CD4-positive, alpha-beta T cell treated with Interleukin-12 subunit alpha and Interleukin-12 subunit beta, for 1 hour (primary cell): ENCODE results near the gene RPS19.

Experiments used
- DNase-seq: peaks from one replicate; pipeline ENCODE4 v3.0.0-alpha.2; 2020

The RPS19 gene

GRCh38 chr19:41859618-41860418, at the start of gene RPS19:
RPS19 (plus strand) TSS chr19:41860255; CDS start chr19:41860775, 520 bp downstream.
- DNase-seq: peak; percentile 99

- DNase-seq: no peak
Observed at GRCh38 chr19:41810301-41810700, 49.8 kb upstream of the RPS19 start.

GRCh38 chr19:41811036-41811435, 49.0 kb upstream of the RPS19 start:
- peak; percentile 16 for DNase-seq

GRCh38 chr19:41811981-41812380, 48.1 kb upstream of the RPS19 start:
- no peak for DNase-seq

GRCh38 chr19:41813911-41814310, 46.1 kb upstream of the RPS19 start:
- DNase-seq: no peak

- DNase-seq: no peak
Observed at GRCh38 chr19:41815301-41815700, 44.8 kb upstream of the RPS19 start.

GRCh38 chr19:41816761-41817160, 43.3 kb upstream of the RPS19 start:
- no peak for DNase-seq

GRCh38 chr19:41821003-41821735, 38.9 kb upstream of the RPS19 start:
- DNase-seq: peak; percentile 63

- DNase-seq: no peak
Observed at GRCh38 chr19:41837981-41838708, 21.9 kb upstream of the RPS19 start.

GRCh38 chr19:41839211-41839610, 20.8 kb upstream of the RPS19 start:
- DNase-seq: no peak

- no peak for DNase-seq
Observed at GRCh38 chr19:41843371-41843770, 16.7 kb upstream of the RPS19 start.

- DNase-seq: no peak
Observed at GRCh38 chr19:41844601-41845000, 15.5 kb upstream of the RPS19 start, which contains the start of gene LYPD4. LYPD4 (minus strand) TSS chr19:41844683; CDS start chr19:41839285, 5,398 bp downstream.

- DNase-seq: no peak
Observed at GRCh38 chr19:41845001-41845050, 15.2 kb upstream of the RPS19 start, which contains the start of gene DMRTC2. DMRTC2 (plus strand) TSS chr19:41845042; CDS start chr19:41847429, 2,387 bp downstream.

- DNase-seq: no peak
Observed at GRCh38 chr19:41845051-41845590, 14.9 kb upstream of the RPS19 start.

GRCh38 chr19:41847351-41848105, 12.5 kb upstream of the RPS19 start:
- no peak for DNase-seq

GRCh38 chr19:41848666-41849065, 11.4 kb upstream of the RPS19 start:
- no peak for DNase-seq

GRCh38 chr19:41849067-41849466, 11.0 kb upstream of the RPS19 start:
- DNase-seq: no peak

- DNase-seq: no peak
Observed at GRCh38 chr19:41850381-41850780, 9.7 kb upstream of the RPS19 start.

- DNase-seq: no peak
Observed at GRCh38 chr19:41851456-41851855, 8.6 kb upstream of the RPS19 start.

- no peak for DNase-seq
Observed at GRCh38 chr19:41853344-41853743, 6.7 kb upstream of the RPS19 start.

GRCh38 chr19:41853768-41854167, 6.3 kb upstream of the RPS19 start:
- no peak for DNase-seq

GRCh38 chr19:41859213-41859617, 840 bp upstream of the RPS19 start:
- DNase-seq: no peak
